Thyroid gland (tissue), 4 donors: ENCODE measurements around the gene GNA15.

Source experiments
- POLR2A ChIP-seq, 2 donors: fragments of 450-650 bp; IDR thresholded peaks; one replicate each; pipeline ENCODE4 v1.6.1; 2017; ENCODE audit warnings: antibody characterized with exemption in 2 of 2, mild to moderate bottlenecking in 2 of 2, moderate library complexity in 1 of 2
- TF ChIP-seq, protein P1 (sequence below), 6 experiments: fragments of 200-600 bp in 3 of 6; fragments of 450-650 bp in 3 of 6; sonication (generic) in 3 of 6; IDR thresholded peaks; one replicate each; pipeline ENCODE4 v1.5.1; 2016 to 2019; ENCODE audit warnings: antibody characterized with exemption in 6 of 6, mild to moderate bottlenecking in 2 of 6, inconsistent platforms in 1 of 6, moderate library complexity in 1 of 6

DNA sequence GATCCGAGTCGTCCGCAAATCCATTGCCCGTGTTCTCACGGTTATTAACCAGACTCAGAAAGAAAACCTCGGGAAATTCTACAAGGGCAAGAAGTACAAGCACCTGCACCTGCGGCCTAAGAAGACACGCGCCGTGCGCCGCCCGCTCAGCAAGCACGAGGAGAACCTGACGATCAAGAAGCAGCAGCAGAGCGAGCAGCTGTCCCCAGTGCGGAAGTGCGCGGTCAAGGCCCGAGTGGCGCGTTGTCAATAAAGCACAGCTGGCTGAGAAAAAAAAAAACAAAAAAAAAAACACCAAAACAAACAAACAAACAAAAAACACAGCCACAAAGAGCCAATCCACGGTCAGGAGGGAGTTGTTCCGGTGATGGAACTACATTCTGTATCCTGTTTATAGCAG, 4.7 kb upstream of the GNA15 start:
- TF ChIP-seq, protein P1, sequence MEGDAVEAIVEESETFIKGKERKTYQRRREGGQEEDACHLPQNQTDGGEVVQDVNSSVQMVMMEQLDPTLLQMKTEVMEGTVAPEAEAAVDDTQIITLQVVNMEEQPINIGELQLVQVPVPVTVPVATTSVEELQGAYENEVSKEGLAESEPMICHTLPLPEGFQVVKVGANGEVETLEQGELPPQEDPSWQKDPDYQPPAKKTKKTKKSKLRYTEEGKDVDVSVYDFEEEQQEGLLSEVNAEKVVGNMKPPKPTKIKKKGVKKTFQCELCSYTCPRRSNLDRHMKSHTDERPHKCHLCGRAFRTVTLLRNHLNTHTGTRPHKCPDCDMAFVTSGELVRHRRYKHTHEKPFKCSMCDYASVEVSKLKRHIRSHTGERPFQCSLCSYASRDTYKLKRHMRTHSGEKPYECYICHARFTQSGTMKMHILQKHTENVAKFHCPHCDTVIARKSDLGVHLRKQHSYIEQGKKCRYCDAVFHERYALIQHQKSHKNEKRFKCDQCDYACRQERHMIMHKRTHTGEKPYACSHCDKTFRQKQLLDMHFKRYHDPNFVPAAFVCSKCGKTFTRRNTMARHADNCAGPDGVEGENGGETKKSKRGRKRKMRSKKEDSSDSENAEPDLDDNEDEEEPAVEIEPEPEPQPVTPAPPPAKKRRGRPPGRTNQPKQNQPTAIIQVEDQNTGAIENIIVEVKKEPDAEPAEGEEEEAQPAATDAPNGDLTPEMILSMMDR (IDR thresholded peaks at IDR 0.05), result no peak
- TF ChIP-seq POLR2A (IDR thresholded peaks at IDR 0.05), result no peak
